Stimulated activated CD4-positive, alpha-beta T cell treated with anti-CD3 and anti-CD28 coated beads, TNF-alpha, amount 100 ng/mL, for 48 hours (primary cell): ENCODE data around the gene TRAFD1.

Experiments
- DNase-seq, 3 donors: peaks; one replicate each; pipeline ENCODE4 v3.0.0-alpha.2; 2020; ENCODE audit warnings: low read depth in 3 of 3

The TRAFD1 gene

DNA sequence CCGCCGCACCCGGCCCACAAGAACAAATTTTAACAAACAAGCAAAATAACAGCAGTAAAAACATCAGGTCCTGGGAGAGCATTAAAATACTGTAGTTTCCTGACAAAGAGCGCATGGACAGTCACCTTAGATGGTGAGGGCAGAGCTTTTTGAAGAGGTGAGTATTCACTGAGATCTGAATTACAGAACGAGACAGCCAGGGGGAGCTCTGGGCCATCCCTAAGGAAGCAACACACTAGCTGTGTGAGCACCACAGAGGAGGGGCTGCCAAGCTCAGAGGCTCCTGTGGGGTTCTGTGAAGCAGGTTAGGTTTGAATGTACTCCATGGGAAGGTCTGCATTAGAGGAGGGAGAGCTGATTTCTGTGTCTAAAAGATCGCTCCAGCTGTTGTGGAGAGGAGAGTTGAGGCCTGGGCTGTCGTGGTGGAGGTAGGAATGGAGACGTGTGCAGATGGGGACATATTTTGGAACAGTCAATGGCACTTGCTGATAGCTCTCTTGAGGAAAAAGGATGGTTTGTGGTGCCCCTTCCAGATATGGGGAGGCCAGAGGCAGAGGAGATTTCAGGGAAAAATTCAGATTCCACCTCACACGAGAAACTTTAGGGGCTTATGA is 72.9 kb downstream of the TRAFD1 start:
- DNase-seq = peak; percentile 20 to 33 (median 27)

GRCh38 chr12:112199136-112199535 is 73.8 kb downstream of the TRAFD1 start:
- no peak for DNase-seq
